ENCODE results near the gene TSR2. TPM values are rescaled to one million over a fixed set of nuclear protein-coding genes. Genes with fewer than 3 reads are reported as not detected.

Gene TSR2
- total and polyA plus RNA-seq, 2 of the 8 experiments (the other 6 are each of a cell fraction or from before 2014, with no cell fraction given), result 15.1 to 44.2 TPM

- TF ChIP-seq SIX5 (IDR thresholded peaks at IDR 0.05; ENCODE audit: low read depth, low read length) (no peak), TEAD4 (IDR thresholded peaks at IDR 0.05; ENCODE audit: low read depth, low read length) (no peak), MAFK (IDR thresholded peaks at IDR 0.05; ENCODE audit: low read depth, low read length) (no peak), NANOG (IDR thresholded peaks at IDR 0.05; ENCODE audit: insufficient read depth, low read depth, low read length, poor library complexity, severe bottlenecking) (no peak), CBX8 (IDR thresholded peaks at IDR 0.05; ENCODE audit: borderline replicate concordance, low read depth, low read length) (no peak), RBBP5 (IDR thresholded peaks at IDR 0.05; ENCODE audit: borderline replicate concordance, low read depth, low read length) (no peak), POLR2AphosphoS5 (IDR thresholded peaks at IDR 0.05; ENCODE audit: low read depth, low read length) (peak; percentile 59; the same call in 1 of the 2 replicates), FOSL1 (IDR thresholded peaks at IDR 0.05; ENCODE audit: insufficient read depth, low read depth, low read length) (no peak), TCF12 (IDR thresholded peaks at IDR 0.05; ENCODE audit: low read depth, low read length) (no peak), KDM1A (IDR thresholded peaks at IDR 0.05; ENCODE audit: borderline replicate concordance, low read length) (no peak), SRF (IDR thresholded peaks at IDR 0.05; ENCODE audit: low read depth, low read length) (peak; percentile 90), SP1 (IDR thresholded peaks at IDR 0.05; ENCODE audit: low read depth, low read length) (0 out of 2 replicates have a peak, but pooled peaks have one; percentile 48), CTBP2 (IDR thresholded peaks at IDR 0.05; ENCODE audit: borderline replicate concordance, insufficient read depth, insufficient read length, low read length) (no peak), SIN3A (conservative IDR thresholded peaks at IDR 0.05 in 1 of 2, IDR thresholded peaks at IDR 0.05 in 1 of 2; ENCODE audit: low read depth in 1 of 2, low read length in 2 of 2) (peak; percentile 11 to 65; a peak in 1 of 4 replicates), CHD1 (IDR thresholded peaks at IDR 0.05; ENCODE audit: low read depth, low read length) (no peak), SAP30 (IDR thresholded peaks at IDR 0.05; ENCODE audit: insufficient read depth, insufficient replicate concordance, low read length) (no peak)
Observed at GRCh38 chrX:54439960-54440871, at the start of gene TSR2 (continued).
